Mesenchymal stem cell (in vitro differentiated cells and primary cell): ENCODE results near the gene RIPK1.

Experiments used
- DNase-seq: peaks from one replicate; pipeline ENCODE4 v3.0.0-alpha.2; 2013
- H2AFZ ChIP-seq: one replicate; pipeline ENCODE4 v1.6.1; 2013; ENCODE audit warnings: low read depth, mild to moderate bottlenecking, control low read depth, inconsistent platforms, low read length, moderate library complexity
- H2AK5ac ChIP-seq: 2 replicates; pipeline ENCODE4 v1.6.1; 2013; ENCODE audit warnings: low read length, moderate library complexity, mild to moderate bottlenecking, inconsistent platforms; ENCODE audit not compliant: severe bottlenecking
- H2BK120ac ChIP-seq: one replicate; pipeline ENCODE4 v1.6.1; 2013; ENCODE audit warnings: low read depth, mild to moderate bottlenecking, inconsistent platforms, low read length, moderate library complexity
- H2BK12ac ChIP-seq, 2 experiments: one replicate each; pipeline ENCODE4 v1.6.1; 2013; ENCODE audit warnings: inconsistent platforms in 2 of 2, low read length in 2 of 2, mild to moderate bottlenecking in 2 of 2, moderate library complexity in 2 of 2, control low read depth in 1 of 2
- H2BK15ac ChIP-seq: one replicate; pipeline ENCODE4 v1.6.1; 2013; ENCODE audit warnings: mild to moderate bottlenecking, low read depth, inconsistent platforms; ENCODE audit not compliant: poor library complexity, severe bottlenecking
- H2BK5ac ChIP-seq: 2 replicates; pipeline ENCODE4 v1.6.1; 2013; ENCODE audit warnings: low read depth, mild to moderate bottlenecking, low read length, control low read depth, inconsistent platforms; ENCODE audit not compliant: poor library complexity, severe bottlenecking
- H3K14ac ChIP-seq, 2 experiments: one replicate each; pipeline ENCODE4 v1.6.1; 2013; ENCODE audit warnings: inconsistent platforms in 2 of 2, low read length in 2 of 2, control low read depth in 1 of 2, mild to moderate bottlenecking in 1 of 2, moderate library complexity in 1 of 2
- H3K18ac ChIP-seq, 2 experiments: one replicate each; pipeline ENCODE4 v1.6.1; 2013; ENCODE audit warnings: inconsistent platforms in 2 of 2, low read length in 2 of 2, control low read depth in 1 of 2, low read depth in 1 of 2, mild to moderate bottlenecking in 1 of 2
- H3K23ac ChIP-seq, 2 experiments: one replicate each; pipeline ENCODE4 v1.6.1; 2013; ENCODE audit warnings: inconsistent platforms in 2 of 2, low read length in 2 of 2, mild to moderate bottlenecking in 2 of 2, moderate library complexity in 2 of 2, control low read depth in 1 of 2
- H3K27ac ChIP-seq: 2 replicates; pipeline ENCODE4 v1.5.1; 2013; ENCODE audit warnings: mild to moderate bottlenecking, moderate library complexity, low read length, control low read depth, inconsistent platforms; ENCODE audit not compliant: poor library complexity, severe bottlenecking
- H3K27me3 ChIP-seq, 2 experiments: 2 replicates each; pipeline versions ENCODE4 v1.6.1 to v1.7.0; 2013; ENCODE audit warnings: low read length in 2 of 2, mild to moderate bottlenecking in 2 of 2, moderate library complexity in 2 of 2, control low read depth in 1 of 2, inconsistent platforms in 1 of 2; ENCODE audit not compliant: control insufficient read depth in 1 of 2, insufficient read depth in 1 of 2
- H3K36me3 ChIP-seq, 2 experiments: 2 replicates each; pipeline versions ENCODE4 v1.6.1 to v1.7.0; 2013; ENCODE audit warnings: low read length in 2 of 2, control low read depth in 1 of 2, inconsistent platforms in 1 of 2, low read depth in 1 of 2, mild to moderate bottlenecking in 1 of 2; ENCODE audit not compliant: insufficient read depth in 2 of 2, control insufficient read depth in 1 of 2
- H3K4ac ChIP-seq, 2 experiments: one replicate each; pipeline ENCODE4 v1.6.1; 2013; ENCODE audit warnings: inconsistent platforms in 2 of 2, low read length in 2 of 2, mild to moderate bottlenecking in 2 of 2, moderate library complexity in 2 of 2, control low read depth in 1 of 2, low read depth in 1 of 2
- H3K4me1 ChIP-seq: 2 replicates; pipeline ENCODE4 v1.6.1; 2013; ENCODE audit warnings: low read depth, low read length, control low read depth; ENCODE audit not compliant: control insufficient read depth, insufficient read depth
- H3K4me2 ChIP-seq: 2 replicates; pipeline ENCODE4 v1.6.1; 2013; ENCODE audit warnings: low read length, mild to moderate bottlenecking, inconsistent platforms; ENCODE audit not compliant: poor library complexity, severe bottlenecking
- H3K4me3 ChIP-seq, 2 experiments: 2 replicates each; pipeline versions ENCODE4 v1.5.1 to v1.7.0; 2013; ENCODE audit warnings: low read length in 2 of 2, mild to moderate bottlenecking in 2 of 2, control low read depth in 1 of 2, low read depth in 1 of 2; ENCODE audit not compliant: insufficient read depth in 1 of 2
- H3K79me1 ChIP-seq: replicated peaks from 2 replicates; pipeline ENCODE4 v1.6.1; 2013; ENCODE audit warnings: mild to moderate bottlenecking, control low read depth, low read length, inconsistent platforms; ENCODE audit not compliant: poor library complexity, severe bottlenecking
- H3K9ac ChIP-seq: 2 replicates; pipeline ENCODE4 v1.7.0; 2013; ENCODE audit warnings: mild to moderate bottlenecking, low read length, moderate library complexity
- H3K9me3 ChIP-seq: 2 replicates; pipeline ENCODE4 v1.7.0; 2013; ENCODE audit warnings: mild to moderate bottlenecking, low read length; ENCODE audit not compliant: control insufficient read depth
- H4K8ac ChIP-seq: one replicate; pipeline ENCODE4 v1.6.1; 2013; ENCODE audit warnings: inconsistent platforms, mild to moderate bottlenecking, low read length, moderate library complexity
- H4K91ac ChIP-seq: one replicate; pipeline ENCODE4 v1.6.1; 2013; ENCODE audit warnings: mild to moderate bottlenecking, low read length, inconsistent platforms
- WGBS: methylation state at CpG from one replicate; pipeline ENCODE4 v1.1.7; 2013; ENCODE audit warnings: mixed read lengths; 5-methylcytosine and 5-hydroxymethylcytosine counted together

RIPK1 gene

DNA sequence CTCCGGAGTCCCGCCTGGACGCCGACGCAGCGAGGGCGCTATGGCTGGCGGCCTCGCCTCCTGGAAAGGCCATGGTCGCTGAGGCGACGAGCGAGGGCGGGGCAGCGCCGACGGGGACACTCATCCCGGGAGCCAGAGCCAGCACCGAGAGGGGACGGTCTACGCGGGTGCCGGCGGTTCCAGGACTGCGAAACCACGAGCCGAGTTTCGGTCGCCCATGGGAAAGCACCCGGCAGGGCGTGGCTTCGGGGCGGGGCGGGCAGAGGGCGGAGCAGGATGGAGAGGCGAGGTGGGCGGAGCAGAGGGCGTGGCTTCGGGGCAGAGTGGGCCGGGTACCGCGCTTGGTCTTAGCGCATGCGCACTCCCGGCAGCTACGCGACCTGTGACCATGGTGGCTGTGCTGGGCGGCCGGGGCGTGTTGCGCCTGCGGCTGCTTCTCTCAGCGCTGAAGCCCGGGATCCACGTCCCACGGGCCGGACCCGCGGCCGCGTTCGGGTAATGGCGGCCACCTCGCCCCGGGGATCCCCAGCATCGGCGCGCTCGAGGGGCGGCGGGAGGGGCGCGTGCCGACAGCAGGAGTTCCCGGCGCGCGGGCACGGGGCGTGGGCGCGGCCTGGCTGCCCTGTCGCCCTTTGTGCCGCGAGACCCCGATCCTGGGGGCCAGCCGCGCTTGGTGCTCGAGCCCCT, 50.2 kb downstream of the RIPK1 start, which contains the start of gene BPHL:
Gene BPHL, plus strand, starts transcription at position 359 of the 687 bp plus-strand sequence. Its CDS starts 30 bp downstream, at position 389.
- peaks cover 16 to 22% of the 10 kb centered on the region in 2 experiments for H3K36me3 ChIP-seq
- peak within 1 kb of the TSS; percentile 88 to 98 for H3K4ac ChIP-seq
- peak within 1 kb of the TSS; percentile 96 for H2BK5ac ChIP-seq
- H3K9ac ChIP-seq: peak within 1 kb of the TSS; percentile 83
- H3K27me3 ChIP-seq: no peaks in the 10 kb centered on the region
- H4K8ac ChIP-seq: peak within 1 kb of the TSS; percentile 96
- H3K79me1 ChIP-seq: peaks cover 24% of the 10 kb centered on the region
- H3K4me3 ChIP-seq: peak within 1 kb of the TSS; percentile 75 to 99
- peak within 1 kb of the TSS; percentile 92 to 100 for H3K18ac ChIP-seq
- peak within 1 kb of the TSS in 1 of 2 experiments; percentile 99 for H3K14ac ChIP-seq
- H2BK120ac ChIP-seq: peak within 1 kb of the TSS; percentile 92
- H3K23ac ChIP-seq: peak within 1 kb of the TSS in 1 of 2 experiments; percentile 96
- no peaks in the 10 kb centered on the region for H3K9me3 ChIP-seq
- peak within 1 kb of the TSS; percentile 83 for H3K27ac ChIP-seq
- DNase-seq: peak; percentile 93
- peak within 1 kb of the TSS; percentile 78 for H3K4me2 ChIP-seq
- H2BK12ac ChIP-seq: peak within 1 kb of the TSS; percentile 71 to 99
- no peak within 1 kb of the TSS for H2AK5ac ChIP-seq
- under 1% methylated on average over 81 of the region's 89 CpGs for WGBS
- H4K91ac ChIP-seq: peak within 1 kb of the TSS; percentile 96
- H2AFZ ChIP-seq: peak within 1 kb of the TSS; percentile 97
- H3K4me1 ChIP-seq: peaks cover 2% of the 10 kb centered on the region
- H2BK15ac ChIP-seq: peak within 1 kb of the TSS; percentile 87

DNA sequence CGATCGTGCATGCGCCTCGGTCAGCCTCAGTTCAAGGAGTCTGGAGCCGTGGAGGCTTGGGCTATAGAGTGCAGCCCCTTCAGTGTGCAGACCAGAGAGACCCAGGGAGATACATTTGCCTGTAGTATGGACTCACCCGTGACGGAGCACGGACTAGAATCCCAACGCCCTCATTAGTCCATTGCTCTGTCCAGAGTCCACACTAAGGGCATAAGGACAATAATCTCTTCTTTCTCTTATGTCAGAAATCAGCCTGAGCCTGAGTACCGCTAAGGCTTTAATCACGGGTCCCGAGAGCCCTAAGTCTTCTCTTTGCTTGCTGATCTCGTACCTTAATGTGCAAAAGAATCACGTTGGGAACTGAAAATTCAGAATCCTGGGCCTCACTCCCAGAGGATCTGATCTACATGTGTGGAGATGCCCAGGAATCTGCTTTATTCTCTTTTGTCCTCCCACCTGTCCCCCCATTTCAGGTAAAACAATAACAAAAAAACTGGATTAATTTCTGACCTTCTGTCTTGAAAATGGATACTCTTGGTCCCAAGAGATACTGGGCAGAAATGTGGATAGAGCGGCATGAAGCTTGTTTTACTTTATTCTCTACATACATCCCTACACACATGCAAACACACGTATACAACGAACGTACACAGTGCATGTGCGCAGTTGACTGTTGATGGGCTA, 50.9 kb downstream of the RIPK1 start:
- no peak overlapping the region for H2BK15ac ChIP-seq
- H3K18ac ChIP-seq: peak overlapping the region; percentile 71 to 99
- peaks cover 2% of the 10 kb centered on the region for H3K4me1 ChIP-seq
- no peak overlapping the region for H2BK120ac ChIP-seq
- peak overlapping the region; percentile 88 to 98 for H3K4ac ChIP-seq
- peak overlapping the region; percentile 93 for H2AFZ ChIP-seq
- H3K4me2 ChIP-seq: peak overlapping the region; percentile 78
- no peak overlapping the region for H2BK5ac ChIP-seq
- H2BK12ac ChIP-seq: peak overlapping the region in 1 of 2 experiments; percentile 42
- peak overlapping the region in 1 of 2 experiments; percentile 99 for H3K14ac ChIP-seq
- H3K27ac ChIP-seq: no peak overlapping the region
- WGBS: 20% methylated on average over 18 of the region's 19 CpGs
- H4K8ac ChIP-seq: peak overlapping the region; percentile 96
- peak overlapping the region; percentile 73 for H4K91ac ChIP-seq
- peak; percentile 65 for DNase-seq
- H3K9ac ChIP-seq: peak overlapping the region; percentile 83
- H3K4me3 ChIP-seq: peak overlapping the region; percentile 75 to 99
- peaks cover 21% of the 10 kb centered on the region for H3K79me1 ChIP-seq
- no peaks in the 10 kb centered on the region for H3K27me3 ChIP-seq
- peak overlapping the region in 1 of 2 experiments; percentile 86 for H3K23ac ChIP-seq
- no peak overlapping the region for H2AK5ac ChIP-seq
- H3K9me3 ChIP-seq: no peaks in the 10 kb centered on the region
- peaks cover 13 to 15% of the 10 kb centered on the region in 2 experiments for H3K36me3 ChIP-seq

GRCh38 chr6:3120765-3121089, 52.4 kb downstream of the RIPK1 start:
- Histone ChIP-seq H3K4me3 (no peak overlapping the region), H2AK5ac (no peak overlapping the region), H3K23ac (no peak overlapping the region), H2BK12ac (no peak overlapping the region), H3K4me1 (peaks cover 2% of the 10 kb centered on the region), H3K14ac (no peak overlapping the region), H3K36me3 (peaks cover 0 to 2% of the 10 kb centered on the region in 2 experiments), H3K4ac (no peak overlapping the region), H2BK15ac (no peak overlapping the region), H3K79me1 (peaks cover 10% of the 10 kb centered on the region), H3K9me3 (no peaks in the 10 kb centered on the region), H3K27me3 (no peaks in the 10 kb centered on the region), H3K18ac (no peak overlapping the region), H2BK120ac (no peak overlapping the region), H2BK5ac (no peak overlapping the region), H4K8ac (no peak overlapping the region), H3K9ac (no peak overlapping the region), H3K27ac (no peak overlapping the region), H4K91ac (no peak overlapping the region), H3K4me2 (no peak overlapping the region), H2AFZ (no peak overlapping the region)
- DNase-seq: no peak
- WGBS: 94% methylated on average over 4 of the region's 5 CpGs

GRCh38 chr6:3122823-3123182, 54.5 kb downstream of the RIPK1 start:
- Histone ChIP-seq H3K79me1 (peaks cover 10% of the 10 kb centered on the region), H4K91ac (no peak overlapping the region), H3K4ac (no peak overlapping the region), H2AFZ (no peak overlapping the region), H2BK12ac (no peak overlapping the region), H2BK120ac (no peak overlapping the region), H3K27me3 (no peaks in the 10 kb centered on the region), H3K4me1 (peaks cover 4% of the 10 kb centered on the region), H3K14ac (no peak overlapping the region), H3K27ac (no peak overlapping the region), H2BK5ac (no peak overlapping the region), H3K4me2 (no peak overlapping the region), H3K9ac (no peak overlapping the region), H2AK5ac (no peak overlapping the region), H3K18ac (no peak overlapping the region), H3K36me3 (peaks cover 0 to 2% of the 10 kb centered on the region in 2 experiments), H2BK15ac (no peak overlapping the region), H3K9me3 (no peaks in the 10 kb centered on the region), H3K23ac (no peak overlapping the region), H3K4me3 (no peak overlapping the region), H4K8ac (no peak overlapping the region)
- no peak for DNase-seq
- WGBS: 96% methylated on average over 9 of the region's 9 CpGs
